Measurements from ENCODE around the gene HNRNPA3.
"Not testable (repeated sequence)": the region's sequence is repeated elsewhere in the genome, so short reads cannot be mapped to it uniquely, and the experiment has no call there.

The HNRNPA3 gene

DNA sequence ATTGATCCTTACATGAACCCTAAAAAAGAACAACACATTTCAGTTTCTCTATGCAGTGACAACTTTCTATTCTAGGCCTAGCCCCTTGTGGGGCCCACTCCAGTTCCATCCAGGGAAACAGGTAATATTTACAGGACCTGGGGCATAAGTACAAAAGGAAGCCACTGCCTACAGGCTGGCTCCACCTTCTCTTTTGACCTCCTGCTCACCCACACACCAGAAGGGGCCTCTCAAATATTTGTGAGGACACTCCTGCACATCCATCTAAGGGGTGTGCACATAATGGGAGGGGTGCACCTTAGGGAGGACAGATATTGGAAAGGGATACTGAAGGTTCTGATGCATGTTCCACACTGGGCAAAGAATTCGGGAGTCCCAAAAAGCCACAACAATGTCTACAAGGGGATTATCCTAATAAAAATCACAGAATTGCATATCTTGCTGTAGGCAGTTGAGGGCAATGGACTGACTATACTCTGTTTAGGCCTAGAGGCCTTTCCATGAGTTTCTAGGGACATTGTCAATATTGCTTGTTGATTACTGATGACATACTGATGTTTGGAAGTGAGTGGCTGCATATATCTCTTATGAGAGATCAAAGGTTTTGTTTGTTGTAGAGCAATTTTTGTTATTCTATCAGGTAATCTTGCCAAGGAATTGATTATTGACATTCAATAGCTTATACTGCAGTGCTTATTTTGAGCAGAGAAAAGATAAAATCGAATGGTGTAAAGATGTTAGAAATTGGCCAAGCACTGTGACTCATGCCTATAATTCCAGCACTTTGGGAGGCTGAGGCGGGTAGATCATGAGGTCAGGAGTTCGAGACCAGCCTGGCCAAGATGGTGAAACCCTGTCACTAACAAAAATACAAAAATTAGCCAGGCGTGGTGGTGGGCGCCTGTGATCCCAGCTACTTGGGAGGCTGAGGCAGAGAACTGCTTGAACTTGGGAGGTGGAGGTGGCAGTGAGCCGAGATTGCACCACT lies 23.8 kb upstream of the HNRNPA3 start:
- no peak for DNase-seq

DNA sequence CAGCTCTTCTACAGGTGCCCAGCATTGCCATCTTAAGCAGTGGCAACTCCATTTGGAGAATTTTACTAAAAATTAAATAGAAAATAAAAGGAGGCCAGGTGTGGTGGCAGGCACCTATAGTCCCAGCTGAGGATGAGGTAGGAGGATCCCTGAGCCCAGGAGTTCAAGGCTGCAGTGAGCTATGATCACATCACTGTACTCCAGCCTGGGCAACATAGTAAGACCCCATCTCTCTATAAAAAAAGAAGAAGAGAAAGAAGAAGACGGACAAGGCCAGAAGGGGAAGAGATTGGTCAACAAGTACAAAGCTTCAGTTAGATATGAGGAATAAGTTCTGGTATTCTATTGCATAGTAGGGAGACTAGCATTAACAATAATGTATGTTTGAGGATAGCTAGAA lies 21.7 kb upstream of the HNRNPA3 start:
- no peak for DNase-seq

DNA sequence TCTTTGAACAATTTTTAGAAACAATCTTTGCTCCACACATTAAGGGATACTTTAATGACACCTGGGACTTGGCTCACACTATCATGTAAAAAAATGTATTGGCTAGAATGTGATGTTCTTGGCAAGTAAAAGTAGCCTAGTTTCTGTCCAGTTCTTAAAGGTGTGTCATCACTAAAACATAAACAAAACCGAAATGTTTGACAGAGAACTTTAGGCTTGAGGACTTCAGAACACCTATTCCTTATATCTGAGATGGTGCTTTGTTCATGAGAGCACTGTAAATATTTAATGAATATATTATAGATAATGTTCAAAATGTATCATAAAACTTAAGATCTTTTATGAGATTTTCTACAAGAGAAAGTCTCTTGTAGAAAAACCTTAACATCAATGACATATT lies 19.8 kb upstream of the HNRNPA3 start:
- no peak for DNase-seq

DNA sequence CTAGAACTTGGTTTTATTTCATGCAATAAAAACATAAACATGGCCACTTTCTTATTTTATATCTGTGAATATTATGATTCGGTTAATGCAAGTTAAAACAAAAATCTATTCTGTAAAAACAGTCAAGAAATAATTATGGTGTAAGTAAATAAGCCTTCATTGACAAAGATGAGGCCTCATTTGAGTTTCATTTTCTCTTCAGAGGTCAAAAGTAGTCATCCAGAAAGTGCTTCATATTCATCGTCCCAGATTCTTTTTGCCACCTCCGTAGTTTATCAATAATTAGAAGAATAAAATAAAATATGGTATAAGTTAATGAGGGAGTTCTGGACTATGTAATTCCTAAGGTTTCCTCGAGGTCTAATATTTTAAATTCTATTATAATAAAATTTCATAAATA lies 19.4 kb upstream of the HNRNPA3 start:
- DNase-seq, result no peak

DNA sequence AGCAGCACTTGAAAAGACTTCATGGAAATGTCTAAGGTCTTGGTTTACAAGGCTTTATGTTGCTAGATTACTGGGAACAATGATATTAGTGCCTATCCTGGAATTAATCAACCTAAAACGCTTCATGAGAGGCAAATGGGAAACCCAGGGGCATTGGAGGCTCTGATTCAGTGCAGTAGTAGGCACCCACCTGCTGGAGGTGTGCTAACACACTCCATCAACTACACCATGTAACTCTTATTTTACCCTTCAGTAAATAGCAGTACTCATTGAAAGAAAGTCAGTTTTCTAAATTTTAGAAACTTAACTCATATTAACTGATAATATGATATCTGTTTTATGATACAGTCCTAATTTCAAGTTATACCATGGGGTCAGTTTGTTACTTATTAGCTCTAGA lies 17.4 kb upstream of the HNRNPA3 start:
- DNase-seq, result no peak

DNA sequence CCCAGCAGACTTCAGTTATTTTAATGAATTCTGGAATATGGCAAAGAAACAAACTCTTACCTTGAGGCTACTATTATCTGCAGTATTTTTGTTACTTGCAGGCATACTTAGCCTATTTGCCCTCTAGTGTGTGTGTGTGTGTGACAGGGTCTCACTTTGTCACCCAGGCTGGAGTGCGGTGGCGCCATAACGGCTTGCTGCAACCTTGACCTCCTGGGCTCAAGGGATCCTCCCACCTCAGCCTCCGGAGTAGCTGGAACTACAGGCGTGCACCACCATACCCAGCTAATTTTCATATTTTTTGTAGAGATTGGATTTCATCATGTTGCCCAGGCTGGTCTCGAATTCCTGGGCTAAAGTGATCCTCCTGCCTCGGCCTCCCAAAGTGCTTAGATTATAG lies 12.2 kb upstream of the HNRNPA3 start:
- not testable (repeated sequence) for DNase-seq

DNA sequence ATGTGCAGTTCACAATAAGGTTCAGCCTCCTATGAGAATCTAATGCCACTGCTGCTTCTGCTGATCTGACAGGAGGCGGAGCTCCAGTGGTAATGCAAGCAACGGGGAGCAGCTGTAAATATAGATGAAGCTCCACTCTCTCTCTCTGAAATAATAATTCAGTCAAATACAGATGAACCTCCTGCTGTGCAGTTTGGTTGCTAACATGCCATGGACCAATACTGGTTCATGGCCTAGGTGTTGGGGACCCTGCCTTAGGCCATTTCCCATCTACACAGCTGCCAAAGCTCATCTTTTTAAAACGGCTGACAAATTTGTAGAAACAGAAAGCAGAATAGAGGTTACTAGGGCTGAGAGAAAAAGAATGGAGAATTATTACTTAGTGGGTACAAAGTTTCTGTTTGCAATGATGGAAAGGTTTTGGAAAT lies 10.7 kb upstream of the HNRNPA3 start:
- no peak for DNase-seq

DNA sequence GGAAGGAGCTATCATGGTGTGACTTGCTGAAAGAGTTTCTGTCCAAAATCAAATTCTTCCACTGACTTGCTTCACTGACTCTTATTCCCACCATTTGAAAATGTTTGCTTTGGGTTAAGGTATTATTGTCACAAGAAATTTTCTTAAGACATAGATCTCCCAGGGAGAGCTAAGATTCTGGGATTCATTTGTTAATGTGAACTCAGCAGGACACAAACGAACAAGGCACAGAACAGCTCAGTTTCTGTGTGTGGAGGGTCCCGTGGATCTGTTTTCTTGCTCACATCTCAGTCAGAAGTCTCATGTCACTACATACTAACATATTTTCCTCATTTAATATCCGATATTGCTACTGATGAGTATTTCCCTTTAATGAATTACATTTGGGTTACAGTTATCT lies 8.2 kb upstream of the HNRNPA3 start:
- DNase-seq, result no peak

DNA sequence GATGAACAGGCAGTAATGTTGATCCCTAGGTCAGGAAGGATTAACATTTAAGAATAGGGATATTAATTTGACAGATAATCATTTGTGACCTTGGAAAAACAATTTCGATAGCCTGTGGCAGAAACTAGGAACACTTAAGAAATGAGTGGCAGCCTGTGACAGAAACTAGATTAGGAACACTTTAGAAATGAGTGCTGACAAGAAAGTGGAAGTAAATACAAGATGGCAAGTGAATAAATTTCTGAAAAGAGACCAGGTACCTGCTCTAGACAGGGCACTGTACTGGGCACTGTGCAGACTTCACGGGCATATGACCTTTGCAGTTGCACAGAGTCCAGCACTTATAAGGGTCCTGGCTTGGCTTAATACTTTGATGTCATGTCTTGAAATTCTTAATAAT lies 5.5 kb upstream of the HNRNPA3 start:
- no peak for DNase-seq

DNA sequence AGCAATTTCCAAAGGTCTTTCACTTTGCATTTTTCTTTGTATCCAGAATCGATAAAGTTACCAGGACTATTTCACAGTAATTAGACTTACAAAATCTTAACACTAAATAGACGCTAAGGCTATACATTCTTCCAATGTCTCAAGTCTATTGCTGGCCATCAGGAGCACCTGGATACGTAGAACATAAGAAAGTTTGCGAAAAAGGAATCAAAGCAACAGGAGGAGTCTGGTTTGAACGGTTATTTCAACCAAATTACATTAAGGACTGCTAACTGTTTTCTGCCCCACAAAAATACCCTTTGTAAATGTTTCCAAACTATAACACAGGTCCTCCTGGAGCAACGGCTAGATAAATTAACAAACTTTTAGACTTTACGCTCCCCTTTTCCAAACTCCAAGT lies 1.4 kb upstream of the HNRNPA3 start:
- DNase-seq, result no peak

DNA sequence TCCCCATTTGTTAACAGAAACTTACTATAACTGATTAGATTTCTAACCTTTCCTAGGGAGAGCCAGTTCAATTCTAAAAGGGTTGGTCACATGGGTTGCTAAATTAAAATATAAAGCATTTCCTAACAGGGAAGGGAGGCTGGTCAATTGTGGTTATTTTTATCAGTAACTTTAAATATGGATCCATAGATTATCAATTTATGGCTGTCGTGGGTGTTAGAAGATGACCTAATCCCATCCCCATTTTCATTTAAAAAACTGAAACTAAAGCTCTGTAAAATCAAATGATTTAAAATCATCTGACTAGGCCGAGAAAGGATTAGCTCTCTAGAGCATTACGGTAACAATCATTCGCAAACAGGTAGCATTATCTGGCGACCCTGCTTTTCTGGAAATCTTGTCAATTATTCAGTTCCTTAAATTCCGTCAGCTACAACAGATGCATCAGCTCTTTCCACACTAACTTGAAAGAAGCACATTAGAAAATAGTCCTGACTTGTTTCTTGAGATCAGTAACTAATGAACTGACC lies 953 bp upstream of the HNRNPA3 start:
- DNase-seq, result no peak

DNA sequence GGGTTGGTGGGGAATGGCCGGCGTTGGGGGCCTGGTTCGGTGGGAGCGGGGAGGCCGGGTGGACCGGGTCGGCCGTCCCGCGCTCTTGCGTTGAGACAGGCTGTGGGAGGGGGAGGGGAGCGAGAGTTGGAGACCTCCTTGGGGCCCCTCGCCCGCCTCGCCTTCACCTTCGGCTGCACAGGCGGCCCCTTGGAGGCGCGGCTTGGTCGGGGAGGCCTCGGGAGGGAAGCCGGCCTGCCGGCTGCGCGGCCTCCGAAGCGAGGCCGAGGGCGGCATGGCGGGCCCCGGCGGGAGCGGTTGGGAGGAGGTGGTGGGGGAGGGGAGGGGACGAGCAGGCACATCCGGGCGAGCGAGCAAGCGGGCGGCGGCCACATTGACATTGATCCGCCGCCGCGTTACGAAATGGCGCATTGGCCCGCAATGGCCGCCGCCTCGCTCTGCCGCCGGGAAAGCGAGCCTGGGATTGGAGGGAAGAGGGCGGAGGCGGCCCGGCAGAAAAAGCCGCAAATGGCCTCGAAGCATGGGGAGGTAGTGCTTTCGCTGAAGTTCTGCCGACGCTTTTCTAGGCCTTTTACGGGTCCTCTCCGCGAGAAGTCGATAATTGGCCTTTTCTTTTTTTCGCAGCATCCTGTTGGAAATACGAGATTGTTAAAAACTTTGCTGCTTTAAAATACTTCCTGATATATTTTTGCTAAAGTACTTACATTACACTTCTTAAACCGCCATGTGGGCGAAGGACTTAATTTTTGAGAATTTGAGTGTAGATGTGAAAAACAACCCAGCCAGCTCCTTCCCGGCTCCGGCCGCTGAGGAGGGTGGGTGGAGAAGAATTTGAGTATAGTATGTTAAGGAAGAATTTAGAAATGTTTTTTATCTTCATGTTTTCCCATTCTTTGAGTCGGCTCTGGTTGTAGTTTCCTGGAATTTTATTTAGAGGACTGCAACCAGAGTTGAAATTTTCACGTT lies 580 bp downstream of the HNRNPA3 start:
- peak; percentile 93 for DNase-seq

DNA sequence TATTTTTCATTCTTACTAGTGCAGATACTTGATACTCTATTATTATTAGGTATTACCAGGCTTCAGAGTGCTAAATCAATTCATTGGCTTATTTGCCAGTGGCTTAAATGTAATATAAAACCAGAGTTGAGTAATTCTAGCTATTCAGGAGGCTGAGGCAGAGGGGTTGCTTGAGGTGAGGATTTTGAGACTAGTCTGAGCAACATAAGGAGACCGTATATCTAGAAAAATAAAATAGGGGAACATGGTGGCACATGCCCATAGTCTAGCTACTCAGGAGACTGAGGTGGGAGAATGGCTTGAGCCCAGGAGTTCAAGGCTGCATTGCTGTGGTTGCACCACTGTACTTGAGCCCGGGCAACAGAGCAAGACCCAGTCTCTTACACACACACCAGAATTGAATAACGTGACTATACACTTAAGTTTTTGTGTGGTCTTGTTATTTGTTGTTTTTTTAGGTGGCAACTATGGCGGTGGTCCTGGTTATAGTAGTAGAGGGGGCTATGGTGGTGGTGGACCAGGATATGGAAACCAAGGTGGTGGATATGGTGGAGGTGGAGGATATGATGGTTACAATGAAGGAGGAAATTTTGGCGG lies 4.8 kb downstream of the HNRNPA3 start:
- DNase-seq, result no peak

DNA sequence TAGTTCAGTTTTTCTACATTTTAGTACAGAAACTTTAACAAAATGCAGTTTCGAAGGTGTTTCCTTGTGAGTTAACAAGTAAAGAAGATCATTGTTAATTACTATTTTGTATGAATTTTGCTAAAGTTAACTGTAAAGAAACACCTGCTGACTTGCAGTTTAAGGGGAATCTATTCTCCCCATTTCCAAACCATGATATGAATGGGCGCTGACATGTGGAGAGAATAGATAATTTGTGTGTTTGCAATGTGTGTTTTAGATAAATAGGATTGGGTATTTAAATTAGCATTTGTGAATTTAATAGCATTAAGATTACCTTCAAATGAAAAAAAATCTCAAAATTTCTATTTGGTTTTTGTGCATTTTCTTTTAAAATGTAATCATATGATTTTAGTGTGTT lies 7.2 kb downstream of the HNRNPA3 start:
- not testable (repeated sequence) for DNase-seq

DNA sequence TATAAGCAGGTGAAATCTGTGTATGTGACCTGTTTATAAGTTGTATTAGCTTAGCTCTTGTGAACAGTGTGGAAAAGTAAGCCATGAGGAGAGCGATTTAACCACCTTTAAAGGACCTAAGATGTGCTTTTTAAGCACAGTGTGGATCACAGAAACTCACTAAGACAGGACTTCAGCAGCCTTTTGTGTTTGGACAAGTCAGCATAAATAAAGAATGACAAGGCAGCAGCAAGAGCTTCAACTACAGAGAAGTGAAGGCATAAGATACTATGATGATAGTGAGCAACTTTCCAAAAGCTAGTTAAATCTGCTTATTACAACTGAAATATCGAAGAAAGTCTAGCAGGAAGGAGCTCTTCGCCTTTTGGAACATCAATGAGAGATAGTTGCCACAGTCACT lies 8.9 kb downstream of the HNRNPA3 start:
- no peak for DNase-seq

DNA sequence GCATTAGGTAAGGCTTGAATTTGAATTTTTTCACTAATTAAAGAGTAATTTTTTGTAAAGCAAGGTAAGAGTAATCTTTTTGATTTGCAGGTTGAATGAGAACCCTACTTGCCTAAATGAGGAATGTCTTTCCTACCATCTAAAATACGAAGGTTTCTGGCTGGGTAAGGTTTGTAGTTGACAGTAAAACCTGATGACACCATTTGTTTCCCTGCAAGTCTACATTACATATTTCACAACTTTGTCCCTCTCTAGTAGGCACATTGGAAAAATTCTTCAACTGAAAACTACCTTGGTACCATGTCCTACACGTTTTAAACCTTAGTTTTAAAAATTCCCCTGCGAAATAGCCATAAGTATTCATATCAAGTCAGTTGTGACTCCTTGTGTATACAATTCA lies 9.4 kb downstream of the HNRNPA3 start:
- no peak for DNase-seq

DNA sequence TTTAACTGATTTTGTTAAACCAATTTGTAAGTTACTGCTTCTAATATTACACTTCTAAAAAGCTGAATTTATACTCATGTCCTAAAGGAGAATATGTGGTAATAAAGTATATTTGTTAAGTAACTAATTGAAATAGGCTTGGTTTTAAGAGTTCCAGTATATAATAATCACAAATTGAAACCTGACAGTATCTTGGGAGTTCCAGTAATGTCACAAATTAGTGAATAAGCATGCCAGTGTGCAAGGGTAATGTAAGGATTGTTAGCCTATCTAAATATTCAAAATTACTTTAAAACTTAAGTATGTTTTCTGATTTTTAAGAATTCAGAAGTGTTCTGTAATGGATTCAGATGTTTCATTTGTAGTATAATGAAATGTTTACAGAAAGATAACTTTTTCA lies 10.8 kb downstream of the HNRNPA3 start:
- DNase-seq, result not testable (repeated sequence)

DNA sequence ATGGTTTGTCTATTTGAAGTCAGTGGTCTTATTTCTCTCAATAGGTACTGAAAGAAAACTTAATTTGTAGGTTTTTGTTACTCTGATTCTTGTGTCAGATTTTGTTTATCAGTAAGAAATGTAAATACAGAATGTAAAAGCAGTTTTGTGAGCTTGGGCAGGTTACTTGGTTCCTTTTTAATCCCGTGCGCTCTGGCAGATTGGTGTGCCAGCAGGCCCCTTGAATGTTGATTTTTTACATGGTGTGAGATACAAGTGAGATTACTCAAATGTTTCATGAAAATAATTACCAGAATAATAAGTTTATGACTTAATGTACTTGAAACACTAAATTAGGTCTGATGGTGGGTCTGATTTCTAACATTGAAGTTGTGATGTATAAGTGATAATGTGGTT lies 13.4 kb downstream of the HNRNPA3 start:
- DNase-seq, result no peak

DNA sequence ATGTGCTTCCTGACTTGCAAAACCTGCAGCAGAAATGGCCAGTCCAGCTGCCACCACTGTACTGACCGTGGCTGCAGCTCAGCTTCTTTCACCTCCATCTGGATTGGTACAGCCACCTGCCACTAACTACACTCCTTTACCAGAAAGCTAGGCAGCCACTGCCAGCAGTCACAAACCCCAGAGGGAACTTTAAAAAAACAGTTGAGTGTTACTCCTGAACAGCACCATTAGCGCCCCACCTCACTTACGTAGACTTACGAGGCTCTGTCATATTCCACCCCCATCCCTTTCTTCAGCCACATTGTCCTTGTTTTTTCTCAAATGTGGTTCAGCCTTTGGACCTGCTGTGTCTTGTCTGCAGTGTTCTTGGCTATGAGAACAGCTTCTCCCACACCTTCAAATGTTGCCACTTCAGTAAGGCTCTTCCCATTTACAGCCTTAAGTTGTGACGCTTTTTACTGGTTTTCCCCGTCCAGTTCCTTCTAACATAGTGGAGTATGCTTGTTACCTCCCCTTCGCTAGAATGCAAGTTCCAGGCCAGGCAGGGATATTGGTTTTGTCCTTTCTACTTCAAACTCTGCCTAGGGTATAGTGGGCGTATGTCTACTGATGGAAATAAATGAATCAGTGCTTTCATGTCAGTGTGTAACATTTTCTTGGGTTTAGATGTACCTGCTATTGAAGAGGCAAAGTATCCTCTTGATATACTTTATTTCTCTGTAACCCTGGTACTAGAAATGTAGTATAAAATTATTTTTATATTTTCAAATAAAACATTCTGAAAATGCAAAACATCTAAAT lies 17.0 kb downstream of the HNRNPA3 start:
- DNase-seq, result no peak

DNA sequence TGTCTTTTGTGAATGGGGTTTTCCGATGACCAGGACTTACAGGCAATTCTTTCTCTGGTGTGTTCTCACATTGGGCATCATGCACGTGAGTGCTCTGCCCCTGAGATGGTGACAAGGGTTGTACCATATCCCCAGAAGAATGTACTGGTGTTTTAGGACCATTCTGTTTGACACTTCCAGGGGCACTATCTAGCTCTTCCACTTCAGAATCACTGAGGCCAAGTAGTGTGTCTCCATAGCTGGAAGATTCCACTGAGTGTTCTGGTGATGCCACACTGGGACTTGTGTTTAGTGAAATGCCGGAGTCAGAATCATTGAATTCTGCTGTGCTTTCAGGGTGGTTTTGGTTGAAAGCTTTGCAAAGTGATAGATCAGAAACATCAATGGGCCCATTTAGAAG lies 18.7 kb downstream of the HNRNPA3 start:
- DNase-seq, result no peak

DNA sequence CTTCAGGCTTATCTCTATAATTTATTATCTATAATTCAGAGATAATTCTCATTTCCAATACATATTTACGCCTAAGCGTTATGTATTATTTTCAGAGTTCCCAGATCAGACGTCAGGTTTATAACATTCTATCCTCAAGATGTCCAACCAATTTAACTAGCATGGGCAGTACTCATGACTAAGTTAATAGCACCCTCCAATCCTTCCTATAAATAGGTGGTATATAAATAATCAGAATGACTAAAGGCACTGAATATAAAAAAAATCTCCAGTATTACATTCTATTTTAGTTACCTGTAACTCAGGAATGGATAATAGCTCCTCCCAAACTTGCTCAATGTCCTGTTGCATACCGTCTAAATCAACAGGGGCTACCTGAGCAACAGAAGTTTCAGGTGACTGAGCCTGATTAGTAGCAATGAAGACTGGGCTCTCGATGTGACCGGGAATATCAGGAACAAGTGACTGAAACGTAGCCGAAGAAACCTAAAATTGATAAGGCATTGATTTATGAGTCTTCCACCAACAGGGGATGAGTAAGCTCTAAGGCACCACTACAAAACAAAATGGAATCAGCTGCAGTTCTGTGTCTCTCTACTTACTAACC lies 19.6 kb downstream of the HNRNPA3 start:
- DNase-seq, result no peak

DNA sequence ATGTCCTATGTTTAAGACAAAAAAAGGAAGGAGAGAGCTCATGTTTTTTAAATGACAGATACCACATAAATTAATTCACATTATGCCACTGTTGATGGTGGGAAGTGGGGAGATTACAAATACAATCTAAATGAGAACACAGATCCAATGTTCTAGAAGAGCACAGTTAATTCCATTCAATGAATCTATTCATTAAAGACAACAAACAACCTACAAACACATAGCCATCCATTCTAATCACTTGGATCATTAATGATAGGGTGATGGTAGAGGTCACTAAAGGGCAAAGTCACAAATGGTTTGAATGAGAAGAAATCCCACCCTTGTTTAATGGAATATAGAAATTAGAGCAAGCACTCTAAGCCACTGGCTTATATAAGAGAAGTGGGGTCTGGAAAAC lies 21.7 kb downstream of the HNRNPA3 start:
- no peak for DNase-seq
